SJSA1 (cell line): ENCODE results near the gene RPS13. TPM values are rescaled to one million over a fixed set of nuclear protein-coding genes. Genes with fewer than 3 reads are reported as not detected.
A peak's percentile ranks its signal among the peaks of the same experiment; 100 is the strongest.
"Not testable (repeated sequence)": the region's sequence is repeated elsewhere in the genome, so short reads cannot be mapped to it uniquely, and the experiment has no call there.

Experiments
- DNase-seq, 2 experiments: peaks; one replicate each; pipeline ENCODE4 v3.0.0-alpha.2; 2015 to 2020; ENCODE audit warnings: low spot score in 2 of 2, low read depth in 1 of 2
- H3K27ac ChIP-seq: fragments of 250-450 bp; sonication (Bioruptor Pico); 2 replicates; pipeline ENCODE4 v1.5.1; 2020; ENCODE audit warnings: mild to moderate bottlenecking, moderate library complexity
- H3K27me3 ChIP-seq: fragments of 250-450 bp; sonication (Bioruptor Pico); replicated peaks from 2 replicates; pipeline ENCODE4 v1.5.1; 2020; ENCODE audit warnings: mild to moderate bottlenecking, moderate library complexity
- H3K36me3 ChIP-seq: fragments of 250-450 bp; sonication (Bioruptor Pico); 2 replicates; pipeline ENCODE4 v1.5.1; 2020; ENCODE audit warnings: mild to moderate bottlenecking
- H3K4me1 ChIP-seq: fragments of 250-450 bp; sonication (Bioruptor Pico); replicated peaks from 2 replicates; pipeline ENCODE4 v1.6.1; 2021; ENCODE audit warnings: mild to moderate bottlenecking
- H3K4me3 ChIP-seq: fragments of 250-450 bp; sonication (Bioruptor Pico); 2 replicates; pipeline ENCODE4 v1.5.1; 2020; ENCODE audit warnings: mild to moderate bottlenecking
- H3K9me3 ChIP-seq: fragments of 250-450 bp; sonication (Bioruptor Pico); replicated peaks from 2 replicates; pipeline ENCODE4 v1.5.1; 2020; ENCODE audit warnings: mild to moderate bottlenecking
- total RNA-seq: library from RNA; depleted of rRNA; stranded (reverse); fragments of >200 nt; shearing (Covaris generic); gene quantifications from 2 replicates; pipeline ENCODE4 v1.2.3, GENCODE V29; 2014; rRNA removed

The RPS13 gene
- total RNA-seq = 1,373 and 1,546 TPM in 2 replicates

DNA sequence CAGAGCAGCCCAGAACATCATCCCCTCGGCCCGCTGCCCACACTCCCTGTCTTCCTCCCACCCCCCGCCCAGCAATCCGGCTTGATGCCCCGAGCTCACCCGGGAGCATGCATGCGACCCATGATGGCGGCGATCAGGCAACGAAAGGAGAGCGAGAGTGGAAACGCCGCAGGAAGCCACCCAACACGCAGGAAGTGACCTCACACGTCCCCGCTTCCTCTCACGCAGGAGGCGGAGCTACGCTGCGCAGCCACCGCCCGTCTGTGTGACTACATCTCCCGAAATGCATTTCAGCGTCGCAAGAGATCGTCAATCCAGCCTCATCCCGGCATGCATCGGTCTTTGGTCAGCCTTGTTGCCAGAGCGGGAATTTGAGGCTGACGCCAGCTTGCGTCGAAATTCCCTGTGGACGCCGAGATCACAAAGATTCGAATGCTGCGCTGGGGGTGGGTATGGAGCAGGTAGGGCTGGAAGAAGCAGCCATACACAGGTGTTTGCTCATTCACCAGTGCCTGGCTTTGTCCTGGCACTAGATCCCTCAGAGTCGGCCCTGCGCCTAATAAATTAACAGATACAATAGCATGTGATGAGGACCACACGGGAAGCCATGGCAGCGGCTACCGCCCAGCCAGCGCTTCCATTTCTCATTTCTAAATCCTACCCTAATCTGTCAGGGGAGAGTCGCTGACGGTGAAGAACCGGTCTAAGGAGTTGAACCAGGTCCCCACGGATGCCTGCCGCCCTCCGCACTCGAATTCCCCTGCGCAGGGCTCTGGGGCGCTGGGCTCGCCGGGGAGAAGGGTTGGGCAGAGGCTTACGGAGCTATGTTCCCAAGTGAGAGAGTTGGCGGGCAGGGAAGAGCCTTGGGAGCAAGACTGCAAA is at the start of gene RPS13:
Gene RPS13, minus strand, starts transcription at position 148 of the 882 bp plus-strand sequence. Its CDS starts 26 bp downstream, at position 122.
- peaks cover 46% of the 10 kb centered on the region for H3K36me3 ChIP-seq
- H3K9me3 ChIP-seq = no peaks in the 10 kb centered on the region
- H3K27me3 ChIP-seq = no peaks in the 10 kb centered on the region
- peak; percentile 97 to 99 for DNase-seq
- peak within 1 kb of the TSS; percentile 75 for H3K4me3 ChIP-seq
- H3K27ac ChIP-seq = peak within 1 kb of the TSS; percentile 86
- H3K4me1 ChIP-seq = peaks cover 27% of the 10 kb centered on the region

DNA sequence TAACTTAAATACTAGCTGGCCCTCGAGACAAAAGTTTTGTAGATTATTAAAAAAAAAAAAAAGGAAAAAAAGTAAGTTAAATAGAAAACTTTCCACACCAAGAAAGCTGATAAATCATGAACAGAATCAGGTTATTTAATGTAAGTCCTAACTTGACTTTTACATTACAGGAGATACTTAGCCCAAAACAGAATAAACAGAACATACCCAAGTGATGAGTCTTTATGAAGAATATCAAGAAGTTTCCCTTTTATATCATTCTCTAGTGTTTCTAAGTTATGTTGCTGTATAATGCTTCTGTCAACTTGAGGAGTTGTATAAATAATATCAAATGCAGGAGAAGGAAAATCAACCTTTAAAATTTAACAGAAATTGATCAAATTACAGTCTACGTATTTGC is 44.5 kb upstream of the RPS13 start:
- no peak overlapping the region for H3K27ac ChIP-seq
- no peaks in the 10 kb centered on the region for H3K27me3 ChIP-seq
- DNase-seq = no peak
- H3K36me3 ChIP-seq = peaks cover 27% of the 10 kb centered on the region
- no peaks in the 10 kb centered on the region for H3K9me3 ChIP-seq
- H3K4me1 ChIP-seq = no peaks in the 10 kb centered on the region
- no peak overlapping the region for H3K4me3 ChIP-seq

DNA sequence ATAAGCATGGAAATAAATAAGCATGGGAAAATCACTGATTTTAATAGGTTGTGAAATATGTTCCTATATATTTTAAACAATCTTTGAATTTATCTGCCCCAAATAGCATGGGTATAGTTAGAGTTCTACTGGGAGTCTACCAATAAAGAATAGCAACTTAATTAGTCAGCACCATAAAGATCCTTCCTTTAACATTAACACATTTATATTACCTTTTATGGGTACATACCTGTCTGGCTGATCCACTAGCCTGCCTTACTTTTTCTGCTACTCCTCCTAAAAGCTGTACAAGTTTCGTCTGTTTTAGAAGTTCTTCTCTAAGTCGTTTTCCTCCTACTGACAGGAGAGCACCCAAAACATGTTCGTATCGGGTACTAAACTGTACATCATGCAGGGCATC is 39.8 kb upstream of the RPS13 start:
- Histone ChIP-seq H3K27me3 (no peaks in the 10 kb centered on the region), H3K27ac (no peak overlapping the region)

DNA sequence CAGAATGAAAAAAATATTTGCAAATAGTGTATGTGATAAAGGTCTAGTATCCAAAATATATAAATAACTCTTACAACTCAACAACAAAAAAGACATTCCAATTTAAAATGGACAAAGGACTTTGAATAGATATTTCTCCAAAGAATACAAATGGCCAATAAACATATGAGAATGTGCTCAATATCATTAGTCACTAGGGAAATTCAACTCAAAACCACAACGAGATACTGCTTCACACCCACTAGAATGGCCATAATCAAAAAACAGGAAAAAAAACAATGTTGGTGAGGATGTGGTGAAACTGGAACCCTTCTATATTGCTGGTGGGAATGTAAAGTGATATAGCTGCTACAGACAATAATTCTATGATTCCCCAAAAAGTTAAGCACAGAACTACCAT is 38.6 kb upstream of the RPS13 start:
- H3K4me1 ChIP-seq = no peaks in the 10 kb centered on the region
- no peak for DNase-seq

More for the DNA sequence above, 39.8 kb upstream of the RPS13 start:
- Histone ChIP-seq H3K4me1 (no peaks in the 10 kb centered on the region), H3K9me3 (no peaks in the 10 kb centered on the region), H3K36me3 (peaks cover 55% of the 10 kb centered on the region), H3K4me3 (no peak overlapping the region)
- DNase-seq = no peak

DNA sequence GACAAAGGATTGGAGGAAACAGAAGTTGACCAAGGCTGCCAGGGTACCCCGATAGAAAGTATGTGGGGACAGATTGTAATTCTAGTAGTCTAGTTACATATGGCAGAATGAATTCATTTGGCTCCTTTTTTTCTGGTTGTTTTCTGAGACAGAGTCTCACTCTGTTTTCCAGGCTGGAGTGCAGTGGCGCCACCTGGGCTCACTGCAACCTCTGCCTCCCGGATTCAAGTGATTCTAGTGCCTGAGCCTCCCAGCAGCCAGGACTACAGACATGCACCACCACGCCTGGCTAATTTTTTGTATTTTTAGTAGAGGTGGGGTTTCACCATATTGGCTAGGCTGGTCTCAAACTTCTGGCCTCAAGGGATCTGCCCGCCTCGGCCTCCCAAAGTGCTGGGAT is 30.3 kb upstream of the RPS13 start:
- H3K27me3 ChIP-seq, H3K27ac ChIP-seq, DNase-seq, H3K4me3 ChIP-seq, H3K4me1 ChIP-seq, H3K9me3 ChIP-seq: not testable (repeated sequence)
- H3K36me3 ChIP-seq = peaks cover 87% of the 10 kb centered on the region

More for the DNA sequence above, 38.6 kb upstream of the RPS13 start:
- H3K36me3 ChIP-seq = peaks cover 62% of the 10 kb centered on the region
- H3K27me3 ChIP-seq = no peaks in the 10 kb centered on the region
- no peak overlapping the region for H3K27ac ChIP-seq
- H3K4me3 ChIP-seq = no peak overlapping the region
- H3K9me3 ChIP-seq = no peaks in the 10 kb centered on the region

DNA sequence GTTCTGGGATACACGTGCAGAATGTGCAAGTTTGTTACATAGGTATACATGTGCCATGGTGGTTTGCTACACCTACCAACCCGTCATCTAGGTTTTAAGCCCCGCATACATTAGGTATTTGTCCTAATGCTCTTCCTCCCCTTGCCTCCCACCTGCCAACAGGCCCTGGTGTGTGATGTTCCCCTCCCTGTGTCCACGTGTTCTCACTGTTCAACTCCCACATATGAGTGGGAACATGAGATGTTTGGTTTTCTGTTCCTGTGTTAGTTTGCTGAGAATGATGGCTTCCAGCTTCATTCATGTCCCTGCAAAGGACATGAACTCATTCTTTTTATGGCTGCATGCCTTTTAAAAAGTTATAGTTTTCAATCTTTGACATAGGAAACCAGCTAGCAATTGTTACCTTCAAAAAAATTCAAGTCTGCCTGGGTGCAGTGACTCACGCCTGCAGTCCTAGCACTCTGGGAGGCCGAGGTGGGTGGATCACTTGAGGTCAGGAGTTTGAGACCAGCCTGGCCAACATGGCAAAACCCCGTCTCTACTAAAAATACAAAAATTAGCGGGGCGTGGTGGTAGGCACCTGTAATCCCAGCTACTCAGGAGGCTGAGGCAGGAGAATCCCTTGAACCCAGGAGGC is 28.1 kb upstream of the RPS13 start:
- not testable (repeated sequence) for DNase-seq, H3K4me3 ChIP-seq, H3K27ac ChIP-seq, H3K9me3 ChIP-seq, H3K4me1 ChIP-seq, H3K27me3 ChIP-seq
- H3K36me3 ChIP-seq = peaks cover 87% of the 10 kb centered on the region

DNA sequence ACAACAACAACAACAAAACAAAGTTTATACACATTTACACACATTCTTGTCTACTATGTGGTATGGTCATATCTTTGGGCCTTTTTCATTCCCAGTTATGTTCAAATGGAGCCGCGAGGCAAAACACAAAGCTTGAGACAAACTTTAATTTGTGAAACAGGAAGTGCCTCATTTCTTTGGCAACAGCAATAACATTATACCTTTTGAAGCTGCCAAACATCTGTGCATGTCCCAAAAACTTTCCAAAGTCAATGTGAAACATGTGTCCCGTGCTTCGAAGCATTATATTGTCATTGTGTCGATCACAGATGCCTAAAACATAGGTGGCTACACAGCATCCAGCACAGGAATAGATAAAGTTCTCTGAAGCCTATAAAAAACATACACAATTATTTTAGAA is 25.0 kb upstream of the RPS13 start:
- no peak for DNase-seq
- Histone ChIP-seq H3K27ac (no peak overlapping the region), H3K9me3 (no peaks in the 10 kb centered on the region), H3K4me3 (no peak overlapping the region), H3K4me1 (no peaks in the 10 kb centered on the region), H3K27me3 (no peaks in the 10 kb centered on the region), H3K36me3 (peaks cover 84% of the 10 kb centered on the region)

DNA sequence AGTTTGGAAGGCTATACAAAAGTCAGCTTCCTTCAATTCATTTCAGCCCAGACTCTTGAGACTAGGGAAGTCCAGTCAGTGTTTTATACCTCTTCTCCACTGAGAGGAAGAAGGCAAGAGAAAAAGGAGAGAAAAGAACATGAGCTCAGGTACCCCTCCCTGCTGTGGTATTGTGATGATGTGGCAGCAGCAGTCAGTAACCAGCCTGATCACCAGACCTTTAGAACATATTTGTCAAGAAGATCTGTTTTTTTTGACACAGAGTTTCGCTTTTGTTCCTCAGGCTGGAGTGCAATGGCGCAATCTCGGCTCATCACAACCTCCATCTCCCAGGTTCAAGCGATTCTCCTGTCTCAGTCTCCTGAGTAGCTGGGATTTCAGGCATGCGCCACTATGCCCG is 21.2 kb upstream of the RPS13 start:
- no peak for DNase-seq
- no peak overlapping the region for H3K27ac ChIP-seq

DNA sequence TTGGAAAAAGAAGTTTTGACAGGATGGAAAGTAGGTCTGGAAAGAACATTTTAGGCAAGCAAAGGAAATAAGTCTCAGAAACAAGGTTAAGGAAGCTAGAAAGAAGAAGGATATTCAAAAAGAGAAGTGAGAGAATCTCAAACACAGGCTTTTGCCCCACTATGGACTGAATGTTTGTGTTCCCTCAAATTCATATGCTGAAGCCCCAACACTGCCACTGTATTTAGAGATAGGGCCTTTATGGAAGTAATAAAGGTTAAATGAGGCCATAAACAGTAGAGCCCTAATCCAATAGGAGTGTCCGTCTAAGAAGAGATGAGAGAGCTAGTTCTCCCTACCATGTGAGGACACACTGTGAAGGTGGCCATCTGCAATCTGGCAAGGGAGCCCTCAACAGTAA is 20.6 kb upstream of the RPS13 start:
- Histone ChIP-seq H3K4me1 (no peaks in the 10 kb centered on the region), H3K9me3 (no peaks in the 10 kb centered on the region), H3K4me3 (no peak overlapping the region), H3K27ac (no peak overlapping the region), H3K27me3 (no peaks in the 10 kb centered on the region), H3K36me3 (peaks cover 73% of the 10 kb centered on the region)
- DNase-seq = no peak

More for the DNA sequence above, 21.2 kb upstream of the RPS13 start:
- no peaks in the 10 kb centered on the region for H3K4me1 ChIP-seq
- H3K4me3 ChIP-seq = no peak overlapping the region
- H3K27me3 ChIP-seq = no peaks in the 10 kb centered on the region
- H3K9me3 ChIP-seq = no peaks in the 10 kb centered on the region
- H3K36me3 ChIP-seq = peaks cover 73% of the 10 kb centered on the region

DNA sequence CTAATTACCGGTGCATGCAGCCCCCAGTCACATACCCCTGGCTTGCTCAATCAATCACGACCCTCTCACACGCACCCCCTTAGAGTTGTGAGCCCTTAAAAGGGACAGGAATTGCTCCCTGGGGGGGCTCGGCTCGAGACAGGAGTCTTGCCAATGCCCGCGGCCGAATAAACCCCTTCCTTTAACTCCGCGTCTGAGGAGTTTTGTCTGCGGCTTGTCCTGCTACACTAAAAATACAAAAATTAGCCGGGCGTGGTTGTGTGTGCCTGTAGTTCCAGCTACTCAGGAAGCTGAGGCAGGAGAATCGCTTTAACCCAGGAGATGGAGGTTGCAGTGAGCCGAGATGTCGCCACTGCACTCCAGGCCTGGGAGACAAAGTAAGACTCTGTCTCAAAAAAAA is 8.5 kb upstream of the RPS13 start:
- H3K4me3 ChIP-seq, H3K9me3 ChIP-seq, DNase-seq: not testable (repeated sequence)

DNA sequence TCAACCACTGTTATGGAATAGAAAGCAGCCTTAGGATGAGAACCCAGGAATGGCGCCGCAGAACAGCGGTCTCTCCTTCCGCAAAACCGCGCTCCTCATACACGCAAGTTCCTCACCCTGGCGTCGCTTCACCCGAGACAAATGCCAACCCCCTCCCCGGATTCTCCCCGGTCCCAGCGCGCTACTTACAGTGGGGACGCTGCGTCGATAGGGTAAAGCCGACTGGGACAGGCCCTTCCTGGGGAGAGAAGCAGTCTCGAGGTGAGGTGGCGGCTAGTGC is 287 bp downstream of the RPS13 start:
- H3K36me3 ChIP-seq = peaks cover 46% of the 10 kb centered on the region
- peak overlapping the region; percentile 75 for H3K4me3 ChIP-seq
- no peaks in the 10 kb centered on the region for H3K9me3 ChIP-seq
- peak overlapping the region; percentile 86 for H3K27ac ChIP-seq
- peaks cover 27% of the 10 kb centered on the region for H3K4me1 ChIP-seq
- H3K27me3 ChIP-seq = no peaks in the 10 kb centered on the region
- peak in 1 of 2 experiments; percentile 60 for DNase-seq

More for the DNA sequence above, 8.5 kb upstream of the RPS13 start:
- peaks cover 33% of the 10 kb centered on the region for H3K36me3 ChIP-seq
- not testable (repeated sequence) for H3K27me3 ChIP-seq, H3K27ac ChIP-seq, H3K4me1 ChIP-seq

DNA sequence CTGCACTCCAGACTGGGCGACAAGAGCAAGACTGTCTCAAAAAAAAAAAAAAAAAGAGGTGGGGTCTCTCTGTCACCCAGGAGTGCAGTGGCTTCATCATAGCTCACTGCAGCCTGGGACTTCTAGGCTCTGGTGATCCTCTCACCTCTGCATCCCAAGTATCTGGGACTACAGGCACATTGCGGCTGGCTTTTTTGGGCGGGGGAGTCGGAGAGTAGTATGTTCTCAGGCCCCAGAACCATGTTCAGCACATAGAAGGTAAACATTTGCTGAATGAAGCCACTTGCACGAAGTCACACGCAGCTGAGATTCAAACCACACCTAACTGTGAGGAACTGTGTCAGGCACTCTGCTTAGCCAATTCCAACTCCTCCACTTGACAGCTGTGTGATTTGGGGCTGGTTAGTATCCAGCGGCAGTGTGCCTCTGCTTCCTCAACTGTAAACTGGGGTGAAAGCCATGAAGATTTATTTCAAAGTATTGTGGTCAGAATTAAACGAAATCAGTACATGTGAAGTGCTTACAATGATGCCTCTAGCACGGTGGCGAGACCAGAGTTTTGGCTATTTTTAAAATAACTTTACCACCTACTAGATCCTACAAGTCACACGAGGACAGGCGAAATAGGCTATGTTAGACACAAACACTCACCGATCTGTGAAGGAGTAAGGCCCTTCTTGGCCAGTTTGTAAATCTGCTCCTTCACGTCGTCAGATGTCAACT is 789 bp downstream of the RPS13 start:
- DNase-seq = no peak
- peak overlapping the region; percentile 86 for H3K27ac ChIP-seq
- H3K36me3 ChIP-seq = peaks cover 46% of the 10 kb centered on the region
- H3K27me3 ChIP-seq = no peaks in the 10 kb centered on the region
- H3K4me1 ChIP-seq = peaks cover 27% of the 10 kb centered on the region
- peak overlapping the region; percentile 75 for H3K4me3 ChIP-seq
- H3K9me3 ChIP-seq = no peaks in the 10 kb centered on the region

DNA sequence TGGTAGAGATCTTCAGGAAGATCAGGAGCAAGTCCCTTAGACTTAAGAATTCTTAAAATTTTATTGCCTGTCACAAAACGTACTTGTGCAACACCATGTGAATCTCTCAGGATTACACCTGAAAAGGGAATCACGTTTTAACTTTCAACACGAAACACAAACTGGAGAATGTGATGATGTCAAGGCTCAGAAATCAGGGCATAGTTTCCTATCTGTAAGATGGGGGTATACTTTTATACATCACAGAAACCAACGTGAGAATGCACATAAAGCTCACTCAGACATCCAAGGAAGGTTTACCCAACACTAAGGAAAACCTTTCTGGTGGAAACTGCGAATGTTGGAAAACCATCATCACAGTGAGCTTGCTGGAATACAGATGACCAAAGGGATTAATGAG is 2.0 kb downstream of the RPS13 start:
- no peak for DNase-seq
- no peak overlapping the region for H3K4me3 ChIP-seq
- H3K27ac ChIP-seq = no peak overlapping the region
- peaks cover 46% of the 10 kb centered on the region for H3K36me3 ChIP-seq
- H3K9me3 ChIP-seq = no peaks in the 10 kb centered on the region
- H3K4me1 ChIP-seq = peaks cover 27% of the 10 kb centered on the region
- no peaks in the 10 kb centered on the region for H3K27me3 ChIP-seq
